Dedifferentiated amniotic fluid mesenchymal stem cell (primary cell): ENCODE results near the gene PSMA7.
A peak's percentile ranks its signal among the peaks of the same experiment; 100 is the strongest.
"Not testable (repeated sequence)": the region's sequence is repeated elsewhere in the genome, so short reads cannot be mapped to it uniquely, and the experiment has no call there.

ENCODE experiments used
- DNase-seq: peaks from one replicate; pipeline ENCODE4 v3.0.0-alpha.2; 2016; ENCODE audit errors: extremely low spot score

Gene PSMA7

GRCh38 chr20:62119115-62119514 lies 24.1 kb downstream of the PSMA7 start:
- no peak for DNase-seq

- no peak for DNase-seq
Observed at GRCh38 chr20:62118113-62119043, 24.8 kb downstream of the PSMA7 start.

- DNase-seq: no peak
Observed at GRCh38 chr20:62117658-62118057, 25.5 kb downstream of the PSMA7 start.

GRCh38 chr20:62117362-62117646 lies 25.9 kb downstream of the PSMA7 start:
- no peak for DNase-seq

GRCh38 chr20:62116558-62117361 lies 26.4 kb downstream of the PSMA7 start:
- no peak for DNase-seq

GRCh38 chr20:62115800-62116407 lies 27.3 kb downstream of the PSMA7 start:
- not testable (repeated sequence) for DNase-seq

- no peak for DNase-seq
Observed at GRCh38 chr20:62114894-62115293, 28.3 kb downstream of the PSMA7 start.

- no peak for DNase-seq
Observed at GRCh38 chr20:62112368-62112767, 30.8 kb downstream of the PSMA7 start.

- no peak for DNase-seq
Observed at GRCh38 chr20:62111148-62111547, 32.0 kb downstream of the PSMA7 start.

GRCh38 chr20:62105592-62105991 lies 37.6 kb downstream of the PSMA7 start:
- DNase-seq: no peak

GRCh38 chr20:62104791-62105345 lies 38.3 kb downstream of the PSMA7 start:
- DNase-seq: no peak

- DNase-seq: no peak
Observed at GRCh38 chr20:62104234-62104789, 38.9 kb downstream of the PSMA7 start.

- DNase-seq: no peak
Observed at GRCh38 chr20:62103508-62104233, 39.5 kb downstream of the PSMA7 start.

GRCh38 chr20:62101078-62101477 lies 42.1 kb downstream of the PSMA7 start:
- no peak for DNase-seq

GRCh38 chr20:62097881-62098407 lies 45.2 kb downstream of the PSMA7 start:
- no peak for DNase-seq

- no peak for DNase-seq
Observed at GRCh38 chr20:62096421-62097380, 46.5 kb downstream of the PSMA7 start.

- no peak for DNase-seq
Observed at GRCh38 chr20:62089393-62089792, 53.8 kb downstream of the PSMA7 start.

GRCh38 chr20:62088258-62089127 lies 54.7 kb downstream of the PSMA7 start:
- peak; percentile 76 for DNase-seq

- no peak for DNase-seq
Observed at GRCh38 chr20:62087632-62088031, 55.6 kb downstream of the PSMA7 start.
